PC-9 (cell line): ENCODE measurements around the gene RDH11.

ENCODE experiments used
- EZH2 ChIP-seq: fragments of 200-600 bp; sonication (generic); IDR thresholded peaks from 2 replicates; pipeline ENCODE4 v1.8.0; 2017; ENCODE audit warnings: antibody characterized with exemption, low read depth
- TF ChIP-seq, protein P1 (sequence below): fragments of 200-600 bp; sonication (generic); conservative IDR thresholded peaks from 2 replicates; pipeline ENCODE4 v1.6.1; 2017; ENCODE audit warnings: mixed run types, antibody characterized with exemption, mild to moderate bottlenecking, moderate library complexity

DNA sequence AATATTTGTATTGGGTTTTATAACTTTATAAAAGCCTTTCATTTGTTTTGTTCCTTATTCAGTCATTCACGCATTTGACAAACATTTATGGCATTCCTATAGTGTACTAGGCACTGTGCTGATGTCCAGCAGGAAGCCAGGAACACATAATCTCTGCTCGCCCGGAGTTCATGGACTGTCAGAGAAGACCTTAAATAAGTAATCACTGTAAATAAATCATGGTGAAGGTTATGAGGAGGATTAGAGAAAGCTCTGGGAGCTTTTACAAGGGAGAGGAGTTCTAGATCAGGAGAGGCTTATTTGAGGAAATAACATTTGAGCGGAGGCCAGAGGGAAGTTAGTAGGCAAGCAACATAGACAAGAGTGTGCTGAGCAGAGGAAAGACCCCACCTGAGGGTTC, 1.4 kb upstream of the RDH11 start:
- TF ChIP-seq, protein P1, sequence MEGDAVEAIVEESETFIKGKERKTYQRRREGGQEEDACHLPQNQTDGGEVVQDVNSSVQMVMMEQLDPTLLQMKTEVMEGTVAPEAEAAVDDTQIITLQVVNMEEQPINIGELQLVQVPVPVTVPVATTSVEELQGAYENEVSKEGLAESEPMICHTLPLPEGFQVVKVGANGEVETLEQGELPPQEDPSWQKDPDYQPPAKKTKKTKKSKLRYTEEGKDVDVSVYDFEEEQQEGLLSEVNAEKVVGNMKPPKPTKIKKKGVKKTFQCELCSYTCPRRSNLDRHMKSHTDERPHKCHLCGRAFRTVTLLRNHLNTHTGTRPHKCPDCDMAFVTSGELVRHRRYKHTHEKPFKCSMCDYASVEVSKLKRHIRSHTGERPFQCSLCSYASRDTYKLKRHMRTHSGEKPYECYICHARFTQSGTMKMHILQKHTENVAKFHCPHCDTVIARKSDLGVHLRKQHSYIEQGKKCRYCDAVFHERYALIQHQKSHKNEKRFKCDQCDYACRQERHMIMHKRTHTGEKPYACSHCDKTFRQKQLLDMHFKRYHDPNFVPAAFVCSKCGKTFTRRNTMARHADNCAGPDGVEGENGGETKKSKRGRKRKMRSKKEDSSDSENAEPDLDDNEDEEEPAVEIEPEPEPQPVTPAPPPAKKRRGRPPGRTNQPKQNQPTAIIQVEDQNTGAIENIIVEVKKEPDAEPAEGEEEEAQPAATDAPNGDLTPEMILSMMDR: no peak
- TF ChIP-seq EZH2: no peak
